Stomach smooth muscle (tissue), 2 donors: ENCODE results near the gene TMEM150A.

ENCODE experiments used
- H3K27ac ChIP-seq: one replicate; pipeline ENCODE4 v1.7.0; 2013; ENCODE audit warnings: mild to moderate bottlenecking, low read length, inconsistent platforms
- H3K27me3 ChIP-seq, 2 donors: one replicate each; pipeline ENCODE4 v1.7.0; 2013; ENCODE audit warnings: low read length in 2 of 2; ENCODE audit not compliant: insufficient read depth in 2 of 2, control insufficient read depth in 1 of 2
- H3K36me3 ChIP-seq, 2 donors: one replicate each; pipeline ENCODE4 v1.7.0; 2013; ENCODE audit warnings: low read length in 2 of 2; ENCODE audit not compliant: control insufficient read depth in 2 of 2, insufficient read depth in 2 of 2
- H3K4me1 ChIP-seq: one replicate; pipeline ENCODE4 v1.7.0; 2013; ENCODE audit warnings: low read length; ENCODE audit not compliant: control insufficient read depth, insufficient read depth
- H3K4me3 ChIP-seq, 2 donors: one replicate each; pipeline ENCODE4 v1.7.0; 2013; ENCODE audit warnings: low read length in 2 of 2
- H3K9ac ChIP-seq, 2 donors: one replicate each; pipeline ENCODE4 v1.7.0; 2013; ENCODE audit warnings: low read length in 2 of 2, mild to moderate bottlenecking in 1 of 2
- H3K9me3 ChIP-seq, 2 donors: one replicate each; pipeline ENCODE4 v1.7.0; 2013; ENCODE audit warnings: low read length in 2 of 2; ENCODE audit not compliant: control insufficient read depth in 2 of 2
- donor health status: healthy.
- donor health status: Pancreatic carcinoma.

The TMEM150A gene

DNA sequence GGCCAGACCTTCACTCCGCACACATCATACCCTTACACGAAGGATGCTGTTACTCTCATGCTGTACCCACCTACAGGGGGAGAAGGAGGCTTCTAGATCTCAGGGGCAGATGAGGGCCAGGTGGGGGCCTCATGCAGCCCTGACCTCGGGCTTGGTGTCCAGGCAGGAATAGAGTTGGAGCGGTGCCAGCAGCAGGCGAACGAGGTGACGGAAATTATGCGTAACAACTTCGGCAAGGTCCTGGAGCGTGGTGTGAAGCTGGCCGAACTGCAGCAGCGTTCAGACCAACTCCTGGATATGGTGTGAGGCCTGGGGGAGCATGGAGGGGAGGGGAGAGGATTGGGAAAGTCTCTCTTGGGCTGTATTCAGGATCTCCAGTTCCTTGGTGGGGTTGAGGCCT is 10.9 kb downstream of the TMEM150A start:
- H3K27ac ChIP-seq: peak overlapping the region; percentile 41
- peaks cover 45% of the 10 kb centered on the region for H3K4me1 ChIP-seq
- no peak overlapping the region for H3K9ac ChIP-seq
- no peak overlapping the region for H3K4me3 ChIP-seq
- H3K36me3 ChIP-seq: peaks cover 0 to under 1% of the 10 kb centered on the region in 2 donors
- H3K27me3 ChIP-seq: no peaks in the 10 kb centered on the region
- H3K9me3 ChIP-seq: no peaks in the 10 kb centered on the region

DNA sequence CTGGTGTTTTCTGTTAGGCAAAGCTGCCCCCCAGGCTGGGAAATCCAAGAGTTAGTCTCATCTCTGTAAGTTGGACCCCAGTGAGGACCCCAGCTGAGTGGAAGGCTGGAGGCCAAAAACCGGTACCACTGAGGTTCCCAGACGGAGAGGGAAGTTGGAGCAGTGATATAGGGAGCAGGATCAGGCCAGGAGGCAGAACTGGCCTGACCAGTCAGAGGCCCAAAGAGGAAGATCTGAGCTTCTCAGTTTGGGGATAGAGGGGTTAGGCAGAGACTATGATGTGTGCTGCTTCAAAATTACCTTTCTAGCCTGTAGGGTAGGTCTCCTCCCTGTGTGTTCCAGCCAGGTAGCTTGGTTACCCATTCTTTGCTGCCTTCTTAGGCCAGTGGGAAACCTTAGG is 11.5 kb downstream of the TMEM150A start:
- Histone ChIP-seq H3K4me1 (peaks cover 39% of the 10 kb centered on the region), H3K27ac (peak overlapping the region; percentile 37), H3K9ac (no peak overlapping the region), H3K9me3 (no peaks in the 10 kb centered on the region), H3K27me3 (no peaks in the 10 kb centered on the region), H3K4me3 (no peak overlapping the region), H3K36me3 (no peaks in the 10 kb centered on the region)

DNA sequence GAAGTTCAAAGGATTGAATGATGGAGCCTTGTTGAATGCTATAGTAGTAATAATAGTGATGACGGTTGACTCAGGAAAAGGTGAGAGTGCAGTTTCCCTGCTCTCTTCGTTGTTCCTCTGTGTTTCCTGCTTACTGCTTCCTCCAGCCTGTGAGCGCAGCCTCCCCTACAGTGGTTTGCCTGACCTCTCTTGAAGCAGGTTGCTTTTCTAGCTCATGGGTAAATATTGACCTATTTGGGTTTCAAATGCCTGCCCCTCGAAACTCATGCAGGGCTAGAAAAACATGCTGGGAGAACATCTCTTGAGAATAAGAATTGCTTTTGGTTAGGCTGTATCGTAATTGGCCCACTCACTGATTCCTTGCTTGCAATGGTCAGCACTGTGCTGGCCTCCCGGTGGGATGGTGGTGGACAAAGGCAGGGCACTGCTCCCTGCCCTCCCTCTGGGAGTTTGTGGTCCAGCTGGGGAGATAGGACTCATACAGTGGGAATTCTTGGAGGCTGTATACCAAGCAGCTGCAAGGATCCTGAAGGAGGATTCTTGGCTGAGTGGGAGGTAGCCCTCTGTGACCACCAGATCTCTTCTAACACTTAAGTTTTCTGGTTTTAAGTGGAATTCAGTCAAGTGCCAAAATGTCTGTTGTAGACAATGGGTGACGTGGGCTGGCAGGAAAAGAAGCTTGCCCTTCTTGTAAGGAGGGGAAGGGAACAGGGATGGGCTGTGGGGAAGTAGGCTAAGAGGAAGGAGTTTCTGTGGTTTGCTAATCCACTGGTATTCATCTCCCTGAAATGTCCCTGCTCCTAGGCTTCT is 12.3 kb downstream of the TMEM150A start:
- peak overlapping the region; percentile 37 for H3K27ac ChIP-seq
- H3K4me3 ChIP-seq: no peak overlapping the region
- no peaks in the 10 kb centered on the region for H3K36me3 ChIP-seq
- no peaks in the 10 kb centered on the region for H3K27me3 ChIP-seq
- no peak overlapping the region for H3K9ac ChIP-seq
- peaks cover 43% of the 10 kb centered on the region for H3K4me1 ChIP-seq
- H3K9me3 ChIP-seq: no peaks in the 10 kb centered on the region

DNA sequence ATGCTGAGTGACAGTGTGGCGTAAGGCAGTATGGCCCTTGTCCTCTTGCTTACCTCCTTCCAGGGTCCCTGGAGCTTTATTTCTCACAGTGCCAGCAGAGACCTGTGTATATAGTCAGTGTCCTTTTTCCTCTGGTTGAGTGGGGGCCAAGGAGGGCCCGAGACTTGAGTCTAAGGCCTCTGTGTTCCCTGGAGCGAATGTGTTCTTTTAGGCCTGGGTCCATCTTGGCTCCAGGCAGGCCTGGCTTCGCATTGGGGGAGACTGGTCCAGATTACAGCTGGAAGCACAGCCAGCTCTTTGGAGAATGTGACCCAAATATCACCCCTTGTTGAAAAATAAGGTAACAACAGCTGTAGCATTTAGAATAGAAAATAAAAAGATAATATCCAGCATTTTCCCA is 13.3 kb downstream of the TMEM150A start:
- no peak overlapping the region for H3K9ac ChIP-seq

DNA sequence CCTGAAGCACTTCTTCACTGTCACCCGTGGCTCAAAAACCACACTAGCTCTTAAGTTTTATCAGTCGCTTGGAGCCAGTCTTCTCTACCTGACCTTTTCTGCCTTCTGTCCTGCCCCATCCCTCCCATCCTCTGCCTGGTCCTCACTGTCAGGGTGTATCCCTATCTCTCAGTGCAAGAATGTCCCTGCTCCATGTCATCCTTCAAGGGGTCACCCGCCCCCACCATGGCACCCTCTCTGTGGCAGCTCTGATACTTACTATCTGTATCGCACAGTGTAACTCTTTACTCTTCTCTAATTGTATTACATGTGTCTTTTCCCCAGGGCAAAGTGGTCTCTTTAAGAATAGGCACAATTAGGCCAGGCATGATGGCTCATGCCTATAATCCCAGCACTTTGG is 13.9 kb downstream of the TMEM150A start:
- Histone ChIP-seq H3K4me3 (no peak overlapping the region), H3K9ac (no peak overlapping the region), H3K27ac (peak overlapping the region; percentile 2), H3K36me3 (no peaks in the 10 kb centered on the region), H3K9me3 (no peaks in the 10 kb centered on the region), H3K4me1 (peaks cover 43% of the 10 kb centered on the region), H3K27me3 (no peaks in the 10 kb centered on the region)

More for the DNA sequence above, 13.3 kb downstream of the TMEM150A start:
- H3K27me3 ChIP-seq: no peaks in the 10 kb centered on the region
- H3K4me3 ChIP-seq: no peak overlapping the region
- no peak overlapping the region for H3K27ac ChIP-seq
- H3K4me1 ChIP-seq: peaks cover 40% of the 10 kb centered on the region
- H3K9me3 ChIP-seq: no peaks in the 10 kb centered on the region
- no peaks in the 10 kb centered on the region for H3K36me3 ChIP-seq

DNA sequence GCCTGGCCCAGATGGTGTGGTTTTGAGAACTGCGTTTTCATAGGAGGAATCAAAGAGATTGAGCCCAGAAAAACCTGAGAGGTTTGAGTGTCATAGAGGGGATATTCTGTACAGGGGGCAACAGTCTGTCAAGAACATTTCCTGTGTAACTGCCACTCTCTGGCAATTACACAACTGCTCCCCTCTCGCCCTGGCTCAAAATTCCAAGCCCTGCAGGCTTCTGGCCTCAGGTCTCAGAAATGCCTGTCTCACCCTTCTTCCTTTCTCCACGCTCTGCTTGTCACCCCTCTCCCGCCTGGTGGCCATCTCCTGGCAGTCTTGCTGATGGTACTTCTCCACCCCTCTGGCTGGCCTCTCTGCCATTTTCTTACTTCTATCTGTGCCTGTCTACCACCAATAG is 14.3 kb downstream of the TMEM150A start:
- H3K36me3 ChIP-seq: no peaks in the 10 kb centered on the region
- H3K9me3 ChIP-seq: no peaks in the 10 kb centered on the region
- no peak overlapping the region for H3K4me3 ChIP-seq
- no peak overlapping the region for H3K9ac ChIP-seq
- H3K4me1 ChIP-seq: peaks cover 43% of the 10 kb centered on the region
- no peaks in the 10 kb centered on the region for H3K27me3 ChIP-seq
- peak overlapping the region; percentile 2 for H3K27ac ChIP-seq

DNA sequence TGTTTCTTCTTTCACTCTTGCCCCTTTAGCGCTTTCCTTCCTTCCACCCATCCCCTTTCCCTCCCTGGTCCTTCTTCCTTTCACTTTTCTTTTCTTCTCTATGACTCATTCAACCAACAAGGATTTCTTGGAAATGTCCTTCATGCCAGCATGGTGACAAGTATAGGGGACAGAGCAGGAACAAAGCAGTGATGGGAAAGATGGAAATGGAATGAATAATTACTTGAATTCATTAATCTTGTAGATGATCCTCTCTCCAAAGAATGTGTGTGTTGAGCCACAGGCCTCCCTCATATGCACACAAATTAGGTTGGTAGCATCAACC is 16.8 kb downstream of the TMEM150A start:
- Histone ChIP-seq H3K9me3 (no peaks in the 10 kb centered on the region), H3K27ac (peak overlapping the region; percentile 77), H3K36me3 (no peaks in the 10 kb centered on the region), H3K27me3 (no peaks in the 10 kb centered on the region), H3K4me1 (peaks cover 33% of the 10 kb centered on the region), H3K9ac (peak overlapping the region; percentile 29 to 79), H3K4me3 (peak overlapping the region in 1 of 2 donors; percentile 80)

DNA sequence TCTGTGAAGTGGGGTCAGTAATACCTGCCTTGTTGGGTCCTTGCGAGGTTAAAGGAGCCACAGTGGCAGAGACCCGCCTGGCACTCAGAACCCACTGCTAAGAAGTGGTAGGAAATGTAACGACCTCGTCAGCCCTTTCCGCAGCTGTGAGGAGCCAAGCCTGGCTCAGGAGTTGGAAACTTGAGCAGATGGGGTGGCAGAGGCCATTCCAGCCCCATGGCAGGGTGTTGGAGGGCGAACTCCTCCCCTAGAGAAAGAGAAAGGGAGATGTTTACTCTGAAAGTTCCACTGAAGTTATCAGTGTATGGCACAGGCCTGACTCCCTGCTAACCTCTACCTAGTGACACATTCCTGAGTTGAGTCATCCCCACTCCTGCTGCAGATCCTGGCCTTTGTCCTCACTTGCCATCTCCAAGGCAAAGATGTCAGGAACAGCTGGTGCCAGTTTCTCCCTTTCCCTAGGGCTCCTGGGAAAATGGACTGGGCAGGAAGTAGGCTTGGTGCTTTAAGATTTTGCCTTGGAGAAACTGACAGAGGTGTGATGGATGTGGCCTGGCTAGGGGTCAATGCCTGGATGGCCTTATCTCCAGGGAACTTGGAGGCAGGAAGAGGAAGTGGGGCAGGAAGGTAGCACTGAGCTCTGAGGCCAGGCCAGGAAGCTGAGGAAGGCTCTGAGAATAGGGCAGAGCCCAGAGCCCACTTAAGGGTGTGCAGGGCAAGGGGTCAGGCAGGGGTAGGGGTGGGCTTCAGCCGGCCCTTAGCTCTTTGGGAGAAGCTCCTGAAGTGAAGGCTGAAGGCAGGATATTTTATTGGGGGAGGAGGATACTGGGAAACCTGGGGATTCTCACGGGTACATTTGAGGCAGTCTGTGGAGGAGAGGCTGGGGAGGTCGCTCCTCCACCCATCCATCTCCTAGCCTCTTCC is 17.4 kb downstream of the TMEM150A start:
- H3K27me3 ChIP-seq: no peaks in the 10 kb centered on the region
- H3K9ac ChIP-seq: peak overlapping the region; percentile 79 to 84
- H3K4me3 ChIP-seq: peak overlapping the region; percentile 73 to 80
- H3K9me3 ChIP-seq: no peaks in the 10 kb centered on the region
- peaks cover 28% of the 10 kb centered on the region for H3K4me1 ChIP-seq
- H3K27ac ChIP-seq: peak overlapping the region; percentile 77
- no peaks in the 10 kb centered on the region for H3K36me3 ChIP-seq

DNA sequence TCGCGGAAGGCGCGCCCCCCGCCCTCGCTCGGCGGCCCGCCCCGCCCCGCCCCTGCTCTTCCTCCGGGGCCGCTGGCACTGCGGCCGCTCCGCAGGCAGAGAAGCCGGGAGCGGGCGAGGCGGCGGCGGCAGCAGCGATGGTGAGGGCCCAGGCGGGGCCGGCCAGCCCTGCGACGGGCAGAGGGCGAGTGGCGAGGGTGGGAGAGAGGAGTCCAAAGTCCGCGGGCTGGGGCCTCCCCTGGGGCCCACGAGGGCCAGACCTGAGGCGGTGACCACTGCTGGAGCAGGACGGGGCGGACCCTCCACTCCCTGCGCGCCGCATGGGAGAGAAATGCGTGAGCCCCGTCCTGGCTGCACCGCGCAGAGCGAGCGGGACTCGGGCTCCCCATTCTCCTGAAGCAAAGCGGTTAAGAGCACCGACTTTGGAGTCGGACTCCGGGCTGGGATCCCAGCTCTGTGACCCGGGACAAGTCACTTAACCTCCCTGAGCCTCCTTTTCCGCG is 18.1 kb downstream of the TMEM150A start, which contains the start of gene VAMP5:
TSS of gene VAMP5 (plus strand) at position 78 of the 503 bp plus-strand sequence. CDS start at position 138, 60 bp downstream.
- H3K4me1 ChIP-seq: peaks cover 28% of the 10 kb centered on the region
- peak within 1 kb of the TSS; percentile 73 to 80 for H3K4me3 ChIP-seq
- H3K36me3 ChIP-seq: no peaks in the 10 kb centered on the region
- no peaks in the 10 kb centered on the region for H3K27me3 ChIP-seq
- no peaks in the 10 kb centered on the region for H3K9me3 ChIP-seq
- peak within 1 kb of the TSS; percentile 77 for H3K27ac ChIP-seq
- H3K9ac ChIP-seq: peak within 1 kb of the TSS; percentile 79 to 84

DNA sequence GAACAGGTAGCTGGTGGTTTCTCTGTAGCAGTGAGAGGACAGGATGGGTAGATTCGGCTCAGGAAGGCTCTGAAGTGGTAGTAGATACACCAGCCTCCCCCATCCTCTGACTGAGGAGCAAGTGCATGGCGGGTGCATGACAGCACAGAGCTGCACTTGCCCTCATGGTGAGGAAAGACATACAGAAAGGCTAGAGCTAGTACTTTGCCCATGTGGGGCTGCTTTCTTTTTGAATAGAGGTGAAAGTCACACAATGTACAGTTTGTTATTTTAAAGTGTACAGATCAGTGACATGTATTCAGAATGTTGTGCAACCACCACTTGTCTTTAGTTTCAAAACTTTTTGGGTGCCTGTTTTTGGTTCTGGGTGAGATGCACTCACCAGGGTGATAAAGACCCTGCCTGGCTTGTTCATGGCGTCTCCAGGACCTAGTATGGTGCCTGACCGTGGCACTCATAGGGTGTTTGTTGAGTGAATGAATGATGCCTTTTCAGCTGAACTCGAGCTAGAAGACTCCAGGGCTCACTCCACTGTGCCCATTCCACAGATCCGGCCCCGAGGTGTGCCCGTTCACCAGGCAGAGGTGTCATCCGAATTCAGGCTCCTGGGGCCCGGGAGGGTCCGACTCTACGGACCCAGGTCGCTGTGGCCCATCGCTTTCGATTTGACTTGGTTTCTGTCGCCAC is 18.7 kb downstream of the TMEM150A start:
- no peaks in the 10 kb centered on the region for H3K9me3 ChIP-seq
- peak overlapping the region; percentile 69 to 79 for H3K9ac ChIP-seq
- H3K27me3 ChIP-seq: no peaks in the 10 kb centered on the region

More for the DNA sequence above, 18.7 kb downstream of the TMEM150A start:
- Histone ChIP-seq H3K4me3 (peak overlapping the region; percentile 73 to 80), H3K4me1 (peaks cover 29% of the 10 kb centered on the region), H3K36me3 (no peaks in the 10 kb centered on the region), H3K27ac (peak overlapping the region; percentile 77)
